ENCODE measurements around the gene CEMIP.

DNA sequence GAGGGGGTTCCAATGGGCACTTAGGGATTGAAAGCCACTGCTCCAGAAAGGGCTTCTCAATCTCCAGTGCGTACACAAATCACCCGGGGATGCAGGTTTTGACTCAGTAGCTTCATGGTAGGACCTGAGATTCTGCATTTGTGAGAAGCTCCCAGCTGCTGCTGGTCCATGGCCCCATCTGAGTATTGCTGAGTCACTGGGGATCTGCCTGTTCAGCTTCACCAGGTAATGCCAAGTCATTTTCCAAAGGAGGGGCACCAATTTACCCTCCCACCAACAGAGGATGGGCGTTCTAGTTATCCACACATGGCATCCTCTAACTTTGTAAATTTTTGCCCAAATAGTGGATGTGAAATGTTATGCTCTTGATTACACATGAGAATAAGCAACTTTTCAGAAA lies 12.9 kb upstream of the CEMIP start:
- TF ChIP-seq, protein P1, sequence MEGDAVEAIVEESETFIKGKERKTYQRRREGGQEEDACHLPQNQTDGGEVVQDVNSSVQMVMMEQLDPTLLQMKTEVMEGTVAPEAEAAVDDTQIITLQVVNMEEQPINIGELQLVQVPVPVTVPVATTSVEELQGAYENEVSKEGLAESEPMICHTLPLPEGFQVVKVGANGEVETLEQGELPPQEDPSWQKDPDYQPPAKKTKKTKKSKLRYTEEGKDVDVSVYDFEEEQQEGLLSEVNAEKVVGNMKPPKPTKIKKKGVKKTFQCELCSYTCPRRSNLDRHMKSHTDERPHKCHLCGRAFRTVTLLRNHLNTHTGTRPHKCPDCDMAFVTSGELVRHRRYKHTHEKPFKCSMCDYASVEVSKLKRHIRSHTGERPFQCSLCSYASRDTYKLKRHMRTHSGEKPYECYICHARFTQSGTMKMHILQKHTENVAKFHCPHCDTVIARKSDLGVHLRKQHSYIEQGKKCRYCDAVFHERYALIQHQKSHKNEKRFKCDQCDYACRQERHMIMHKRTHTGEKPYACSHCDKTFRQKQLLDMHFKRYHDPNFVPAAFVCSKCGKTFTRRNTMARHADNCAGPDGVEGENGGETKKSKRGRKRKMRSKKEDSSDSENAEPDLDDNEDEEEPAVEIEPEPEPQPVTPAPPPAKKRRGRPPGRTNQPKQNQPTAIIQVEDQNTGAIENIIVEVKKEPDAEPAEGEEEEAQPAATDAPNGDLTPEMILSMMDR (IDR thresholded peaks at IDR 0.05): no peak
- no peak for TF ChIP-seq POLR2AphosphoS5 (IDR thresholded peaks at IDR 0.05)
